GM18519 (cell line): ENCODE results near the gene AP4B1.

Experiments used
- ATAC-seq: cut with Tn5 transposase; IDR thresholded peaks from one replicate; pipeline ENCODE4 v1.9.1; 2021; ENCODE audit warnings: mild to moderate bottlenecking, moderate library complexity; ENCODE audit not compliant: unreplicated experiment, low FRiP score

AP4B1 gene

DNA sequence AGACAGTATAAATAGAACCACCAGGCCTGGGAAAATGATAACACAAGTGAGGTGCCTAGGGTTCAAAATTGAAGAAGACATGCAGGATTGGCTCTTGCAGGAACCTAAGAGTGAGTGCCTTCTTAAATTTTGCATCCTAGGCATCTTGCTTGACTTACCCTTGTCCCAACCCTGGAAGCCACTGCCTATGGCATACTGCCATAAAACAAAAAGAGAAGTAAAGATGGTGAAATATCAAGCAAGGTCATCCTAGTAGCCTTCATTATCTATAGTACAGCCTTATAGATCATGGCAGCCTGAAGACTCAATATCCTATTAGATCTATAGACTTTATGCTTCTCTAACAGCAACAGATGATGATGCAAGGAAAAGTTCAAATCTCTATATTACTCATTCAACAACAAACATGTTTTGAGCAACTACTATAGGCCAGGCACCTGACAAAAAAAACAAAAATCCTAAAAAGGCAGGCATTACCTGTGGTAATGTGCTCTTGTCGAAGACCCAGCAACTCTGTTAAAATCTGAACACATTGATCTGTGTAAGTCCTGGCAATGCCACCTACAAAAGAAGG is 6.3 kb downstream of the AP4B1 start:
- ATAC-seq, result no peak

DNA sequence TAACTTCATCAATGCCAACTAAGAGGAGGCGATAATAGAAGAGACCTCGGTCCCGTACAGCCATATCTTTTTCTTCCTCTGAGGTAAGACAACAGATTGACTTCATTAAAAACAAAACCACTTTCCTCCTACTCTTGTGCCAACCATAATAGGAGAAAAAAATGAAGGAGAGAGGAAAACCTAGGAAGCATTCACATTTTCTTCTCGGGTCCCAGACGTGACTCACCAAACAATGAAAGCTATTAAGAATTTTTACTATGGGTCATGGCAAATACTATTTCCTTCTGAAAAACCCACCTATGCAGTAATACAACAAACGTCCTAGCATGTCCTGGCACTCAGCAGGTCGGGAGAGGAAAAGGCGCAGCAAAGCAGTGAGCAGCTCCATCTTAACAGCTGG is 8.6 kb downstream of the AP4B1 start:
- ATAC-seq, result no peak

DNA sequence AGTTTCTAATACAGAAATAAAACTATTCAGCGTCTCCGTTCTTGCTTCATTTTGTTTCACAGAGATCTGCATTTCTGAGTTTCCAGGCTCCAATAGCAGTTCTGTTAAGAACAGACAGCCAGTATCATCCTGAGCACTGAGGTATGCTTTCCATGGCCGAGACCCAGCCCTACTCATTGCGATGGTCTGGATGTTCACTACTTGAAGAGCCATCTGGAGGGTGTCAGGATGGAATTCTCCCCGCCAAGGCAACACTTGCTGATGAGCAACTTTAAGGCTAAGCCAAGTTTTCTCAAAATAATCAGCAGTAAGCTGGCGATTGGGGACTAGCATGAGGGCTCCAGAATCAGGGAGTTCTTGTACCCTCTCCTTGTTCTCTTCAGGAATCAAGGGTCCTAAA is 9.5 kb downstream of the AP4B1 start:
- ATAC-seq, result no peak

DNA sequence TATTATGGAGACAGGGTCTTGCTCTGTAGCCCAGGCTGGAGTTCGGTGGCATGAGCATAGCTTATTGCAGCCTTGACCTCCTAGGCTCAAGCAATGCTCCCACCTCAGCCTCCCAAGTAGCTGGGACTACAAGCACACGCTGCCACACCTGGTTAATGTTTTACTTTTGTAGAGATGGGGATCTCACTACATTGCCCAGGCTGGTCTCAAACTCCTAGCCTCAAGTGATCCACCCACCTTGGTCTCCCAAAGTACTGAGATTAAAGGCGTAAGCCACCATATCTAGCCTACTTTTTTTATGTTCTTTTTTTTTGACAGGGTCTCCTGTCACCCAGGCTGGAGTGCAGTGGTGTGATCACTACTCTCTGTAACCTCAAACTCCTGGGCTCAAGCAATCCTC is 11.3 kb downstream of the AP4B1 start:
- ATAC-seq, result no peak

DNA sequence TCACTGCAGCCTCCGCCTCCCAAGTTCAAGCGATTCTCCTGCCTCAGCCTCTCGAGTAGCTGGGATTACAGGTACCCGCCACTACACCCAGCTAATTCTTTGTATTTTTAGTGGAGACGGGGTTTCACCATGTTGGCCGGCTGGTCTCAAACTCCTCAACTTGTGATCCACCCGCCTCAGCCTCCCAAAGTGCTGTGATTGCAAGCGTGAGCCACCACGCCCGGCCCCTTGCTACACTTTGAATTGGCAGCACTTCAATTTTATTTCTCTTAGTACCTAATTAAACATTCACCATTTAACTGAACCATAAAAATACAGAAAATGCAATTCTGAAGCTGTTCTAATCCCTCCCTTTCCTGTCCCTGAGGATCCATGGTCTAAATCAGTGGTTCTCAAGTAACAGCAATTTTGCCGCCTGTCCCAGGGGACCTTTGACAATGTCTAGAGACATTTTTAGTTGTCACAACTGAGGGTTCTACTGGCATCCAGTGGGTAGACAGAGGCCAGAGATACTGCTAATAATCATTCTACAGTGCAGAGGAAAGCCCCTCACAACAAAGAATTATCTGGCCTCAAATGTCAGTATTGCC is 12.9 kb downstream of the AP4B1 start:
- no peak for ATAC-seq

GRCh38 chr1:113890816-113891215 is 13.8 kb downstream of the AP4B1 start:
- no peak for ATAC-seq

DNA sequence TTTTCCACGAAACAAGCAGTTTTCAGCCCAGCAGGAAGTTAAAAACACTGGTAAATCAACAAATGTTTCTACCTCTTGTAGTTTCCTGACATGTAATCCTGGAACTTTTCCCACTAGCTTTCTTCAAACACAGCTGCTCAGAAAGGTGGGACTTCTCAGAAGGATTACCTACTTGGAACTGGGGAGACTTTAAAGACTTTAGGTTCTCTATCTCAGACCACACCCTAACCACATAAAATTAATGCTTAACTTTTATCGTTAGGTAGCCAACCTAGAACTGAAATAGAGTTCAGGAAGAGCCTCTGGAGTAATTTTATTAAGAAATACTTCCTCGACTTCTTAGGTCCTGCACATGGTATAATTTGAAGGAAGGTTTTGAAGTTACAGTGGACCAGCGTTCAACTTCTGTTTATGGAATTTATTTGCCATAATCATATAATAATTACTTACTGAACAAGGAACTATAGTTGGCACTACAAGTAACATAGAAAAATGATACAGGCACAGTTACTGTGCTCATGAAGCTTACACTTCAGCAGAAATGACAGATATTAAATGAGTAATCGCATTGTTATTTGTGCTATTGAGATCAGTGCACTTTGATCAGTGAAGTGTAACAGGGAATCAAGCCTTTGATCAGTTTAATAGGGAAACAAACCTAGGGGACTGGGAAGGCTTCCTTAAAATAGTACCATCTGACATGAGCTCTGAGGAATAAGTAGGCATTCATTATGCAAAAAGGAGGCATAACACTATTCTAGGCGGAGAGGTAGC is 17.0 kb downstream of the AP4B1 start, which contains the start of gene BCL2L15:
TSS of gene BCL2L15 (minus strand) at position 180 of the 774 bp plus-strand sequence. CDS start 206 bp downstream, outside the sequence.
- ATAC-seq, result no peak

- ATAC-seq, result no peak
Measured at GRCh38 chr1:113886417-113887401, 17.9 kb downstream of the AP4B1 start.

DNA sequence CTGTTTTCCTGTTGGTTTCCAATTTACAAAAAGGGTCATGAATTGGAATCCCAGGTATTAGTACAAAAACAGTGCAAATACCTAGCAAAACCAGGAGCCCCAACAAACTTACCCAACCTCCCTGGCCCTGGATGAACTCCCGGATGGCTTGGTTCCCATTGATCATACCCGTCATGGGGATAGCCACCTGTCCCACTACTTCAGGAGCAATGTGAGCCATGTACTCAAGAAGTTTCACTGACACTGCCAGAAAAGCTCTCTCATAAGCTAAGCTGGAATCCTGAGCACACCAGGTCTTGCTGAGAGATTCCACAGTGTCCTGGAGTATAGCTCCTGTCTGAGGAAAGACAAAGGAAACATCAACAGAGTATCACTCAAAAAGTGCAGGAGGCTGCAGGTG is 22.9 kb downstream of the AP4B1 start:
- ATAC-seq, result no peak

DNA sequence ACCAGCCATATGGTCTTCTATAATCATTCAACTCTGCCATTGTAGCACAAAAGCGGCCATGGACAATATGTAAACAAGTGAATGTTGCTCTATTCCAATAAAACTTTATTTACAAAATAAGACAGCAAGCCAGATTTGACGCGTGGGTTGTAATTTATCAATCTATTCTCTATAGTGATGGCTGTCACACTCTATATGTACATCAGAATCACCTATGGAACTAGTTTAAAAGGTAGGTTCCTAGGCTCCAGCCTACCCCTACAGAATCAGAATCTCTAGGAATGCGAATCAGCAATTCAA is 24.9 kb downstream of the AP4B1 start:
- ATAC-seq, result no peak

GRCh38 chr1:113876176-113876575 is 28.4 kb downstream of the AP4B1 start:
- ATAC-seq, result no peak

- ATAC-seq, result no peak
Measured at GRCh38 chr1:113875714-113876113, 28.9 kb downstream of the AP4B1 start.

GRCh38 chr1:113874012-113874879 is 30.4 kb downstream of the AP4B1 start:
- no peak for ATAC-seq

DNA sequence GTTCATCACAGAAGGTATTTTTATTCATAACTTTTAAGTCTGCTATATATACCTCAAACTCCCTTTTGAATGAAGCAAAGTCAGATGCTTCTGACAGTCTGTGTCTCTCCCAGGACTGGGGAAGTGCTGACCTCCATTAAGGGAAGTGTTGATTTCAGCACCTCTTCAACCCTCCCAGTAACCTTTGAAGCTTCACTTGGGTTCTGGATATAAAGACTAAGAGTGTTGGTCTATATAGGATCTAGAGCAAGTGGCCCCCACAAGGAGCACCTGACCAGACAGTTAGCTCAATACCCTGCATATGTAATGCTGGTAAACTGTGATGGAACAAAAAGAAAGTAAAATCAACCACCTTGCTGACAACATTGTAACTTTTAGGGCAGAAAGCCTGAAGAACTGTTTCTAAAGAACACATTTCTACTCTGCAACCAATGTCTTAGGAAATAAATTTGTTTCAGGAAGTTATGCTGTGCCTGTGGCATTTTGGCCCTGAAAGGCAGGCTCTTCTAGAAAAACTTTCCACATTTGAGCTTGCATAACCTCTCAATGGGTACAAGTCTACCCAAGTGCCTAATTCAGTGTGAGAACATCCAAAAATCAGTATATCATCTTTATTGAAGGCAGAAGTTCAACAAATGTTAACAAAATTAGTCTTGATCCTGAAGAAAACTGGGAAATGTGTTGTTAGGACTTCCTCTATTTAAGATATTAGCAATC is 32.2 kb downstream of the AP4B1 start:
- ATAC-seq, result no peak

DNA sequence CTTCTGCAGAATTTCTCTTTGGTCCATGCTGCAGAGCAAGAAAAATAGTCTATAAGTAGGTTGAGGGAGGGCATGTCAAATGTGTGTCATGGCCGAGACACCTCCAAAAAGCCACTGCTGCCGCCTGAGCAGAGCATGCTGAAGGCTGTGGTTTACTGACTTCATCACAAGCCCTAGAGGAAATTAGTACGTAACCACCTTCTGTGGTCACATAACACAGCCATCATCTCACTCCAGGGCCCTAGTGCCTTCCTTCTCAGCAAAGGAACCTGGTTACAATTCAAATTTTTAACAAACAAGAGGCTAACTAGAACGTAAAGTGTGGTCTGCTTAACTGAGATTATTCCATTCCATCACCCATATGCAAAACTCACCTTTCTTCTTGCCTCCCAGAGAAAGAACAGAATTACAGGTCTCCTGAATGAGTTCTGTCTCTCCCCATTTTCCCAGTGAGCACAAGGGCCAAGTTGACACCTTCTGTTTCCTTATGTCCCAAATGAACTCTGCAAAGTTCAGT is 32.9 kb downstream of the AP4B1 start, which contains the start of gene PTPN22:
TSS of gene PTPN22 (minus strand) at position 116 of the 517 bp plus-strand sequence.
- peak; percentile 91 for ATAC-seq

GRCh38 chr1:113870778-113871177 is 33.8 kb downstream of the AP4B1 start:
- ATAC-seq, result no peak

DNA sequence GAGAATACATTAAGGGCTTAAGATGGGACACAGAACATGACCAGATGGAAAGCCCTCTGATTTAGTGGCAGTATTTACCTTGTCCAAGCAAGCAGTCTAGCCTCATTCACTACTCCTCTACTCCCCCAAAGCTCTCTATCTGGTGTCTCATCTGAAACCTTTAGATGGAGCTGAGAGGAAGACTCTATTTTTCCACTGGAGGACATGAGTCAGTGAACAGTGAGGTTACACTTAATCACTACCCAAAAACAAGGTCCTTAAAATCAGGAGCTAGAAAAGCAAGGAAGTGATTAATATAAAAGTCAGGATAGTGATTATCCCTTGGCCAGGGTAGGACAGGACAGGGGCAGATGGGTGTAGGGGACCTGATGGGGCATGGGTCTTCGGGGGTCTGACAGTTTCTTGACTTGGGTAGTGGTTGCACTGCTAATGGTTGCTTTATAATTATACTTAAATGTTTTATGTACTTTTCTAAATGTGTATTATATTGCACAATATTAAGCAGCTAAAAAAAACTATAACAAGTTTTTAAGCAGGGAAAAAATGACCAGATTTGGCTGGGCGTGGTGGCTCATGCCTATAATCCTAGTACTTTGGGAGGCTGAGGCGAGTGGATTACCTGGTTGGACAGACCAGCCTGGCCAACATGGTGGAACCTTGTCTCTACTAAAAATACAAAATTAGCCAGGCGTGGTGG is 36.1 kb downstream of the AP4B1 start:
- ATAC-seq, result no peak

DNA sequence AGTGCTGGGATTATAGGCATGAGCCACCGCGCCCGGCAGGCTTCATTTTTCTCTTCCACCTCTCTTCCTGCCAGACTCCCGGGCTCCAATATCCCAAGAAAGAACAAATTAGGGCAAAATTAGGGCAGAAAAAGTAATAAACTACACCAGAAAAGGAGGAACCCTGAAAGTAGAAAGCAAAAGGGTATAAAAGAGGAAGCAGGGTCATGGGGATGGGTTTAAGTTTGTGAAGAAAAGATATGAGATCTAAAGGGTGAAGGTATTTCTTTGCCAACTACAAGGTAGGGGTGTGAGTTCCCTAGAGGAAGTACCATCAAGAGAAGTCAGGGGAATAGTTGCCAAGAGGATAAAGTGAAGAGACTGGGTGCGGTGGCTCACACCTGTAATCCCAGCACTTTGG is 43.0 kb downstream of the AP4B1 start:
- ATAC-seq, result no peak
